Erythroblast (primary cell): ENCODE data around the gene SH3PXD2B.

Experiments used
- DNase-seq, 2 experiments: peaks; one replicate each; lab custom pipeline; 2025; lab: John Stamatoyannopoulos, UW
- GATA1 ChIP-seq: IDR thresholded peaks from 2 replicates; pipeline ENCODE4 v1.6.1; 2011; ENCODE audit warnings: low read depth, mild to moderate bottlenecking, control low read depth, low read length, moderate library complexity
- POLR2A ChIP-seq: IDR thresholded peaks from 2 replicates; pipeline ENCODE4 v1.6.1; 2011; ENCODE audit warnings: mild to moderate bottlenecking, low read length

The SH3PXD2B gene

GRCh38 chr5:172429201-172429940, 25.0 kb downstream of the SH3PXD2B start:
- no peak for DNase-seq
- TF ChIP-seq POLR2A, result no peak
- no peak for TF ChIP-seq GATA1

GRCh38 chr5:172428224-172429166, 25.8 kb downstream of the SH3PXD2B start:
- no peak for TF ChIP-seq GATA1
- no peak for TF ChIP-seq POLR2A
- no peak for DNase-seq

GRCh38 chr5:172427202-172427601, 27.1 kb downstream of the SH3PXD2B start:
- no peak for TF ChIP-seq POLR2A
- TF ChIP-seq GATA1, result no peak

GRCh38 chr5:172426086-172426485, 28.2 kb downstream of the SH3PXD2B start:
- no peak for TF ChIP-seq GATA1
- TF ChIP-seq POLR2A, result no peak
- DNase-seq, result no peak

More at GRCh38 chr5:172427202-172427601, 27.1 kb downstream of the SH3PXD2B start:
- DNase-seq, result no peak

GRCh38 chr5:172425402-172425801, 28.9 kb downstream of the SH3PXD2B start:
- no peak for DNase-seq
- no peak for TF ChIP-seq GATA1
- TF ChIP-seq POLR2A, result no peak

GRCh38 chr5:172424808-172425207, 29.5 kb downstream of the SH3PXD2B start:
- no peak for DNase-seq
- TF ChIP-seq GATA1 (no peak), POLR2A (no peak)

- TF ChIP-seq GATA1 (no peak), POLR2A (no peak)
- DNase-seq, result no peak
Measured at GRCh38 chr5:172424111-172424490, 30.2 kb downstream of the SH3PXD2B start.

GRCh38 chr5:172423379-172424110, 30.8 kb downstream of the SH3PXD2B start:
- TF ChIP-seq POLR2A (no peak), GATA1 (no peak)
- no peak for DNase-seq

- DNase-seq, result no peak
- no peak for TF ChIP-seq GATA1
- no peak for TF ChIP-seq POLR2A
Measured at GRCh38 chr5:172422255-172422654, 32.1 kb downstream of the SH3PXD2B start.

GRCh38 chr5:172421020-172421419, 33.3 kb downstream of the SH3PXD2B start:
- no peak for DNase-seq
- no peak for TF ChIP-seq GATA1
- TF ChIP-seq POLR2A, result no peak

GRCh38 chr5:172420235-172420939, 33.9 kb downstream of the SH3PXD2B start:
- no peak for DNase-seq
- TF ChIP-seq POLR2A, result no peak

- no peak for TF ChIP-seq GATA1
- no peak for TF ChIP-seq POLR2A
Measured at GRCh38 chr5:172418862-172419814, 35.2 kb downstream of the SH3PXD2B start.

More at GRCh38 chr5:172418862-172419814, 35.2 kb downstream of the SH3PXD2B start:
- no peak for DNase-seq
